Effector CD4-positive, alpha-beta T cell (primary cell): Measurements from ENCODE around the gene NTSR1.
"Not testable (repeated sequence)": the region's sequence is repeated elsewhere in the genome, so short reads cannot be mapped to it uniquely, and the experiment has no call there.

Experiments used
- DNase-seq: peaks from one replicate; pipeline ENCODE4 v3.0.0-alpha.2; 2020

Gene NTSR1

DNA sequence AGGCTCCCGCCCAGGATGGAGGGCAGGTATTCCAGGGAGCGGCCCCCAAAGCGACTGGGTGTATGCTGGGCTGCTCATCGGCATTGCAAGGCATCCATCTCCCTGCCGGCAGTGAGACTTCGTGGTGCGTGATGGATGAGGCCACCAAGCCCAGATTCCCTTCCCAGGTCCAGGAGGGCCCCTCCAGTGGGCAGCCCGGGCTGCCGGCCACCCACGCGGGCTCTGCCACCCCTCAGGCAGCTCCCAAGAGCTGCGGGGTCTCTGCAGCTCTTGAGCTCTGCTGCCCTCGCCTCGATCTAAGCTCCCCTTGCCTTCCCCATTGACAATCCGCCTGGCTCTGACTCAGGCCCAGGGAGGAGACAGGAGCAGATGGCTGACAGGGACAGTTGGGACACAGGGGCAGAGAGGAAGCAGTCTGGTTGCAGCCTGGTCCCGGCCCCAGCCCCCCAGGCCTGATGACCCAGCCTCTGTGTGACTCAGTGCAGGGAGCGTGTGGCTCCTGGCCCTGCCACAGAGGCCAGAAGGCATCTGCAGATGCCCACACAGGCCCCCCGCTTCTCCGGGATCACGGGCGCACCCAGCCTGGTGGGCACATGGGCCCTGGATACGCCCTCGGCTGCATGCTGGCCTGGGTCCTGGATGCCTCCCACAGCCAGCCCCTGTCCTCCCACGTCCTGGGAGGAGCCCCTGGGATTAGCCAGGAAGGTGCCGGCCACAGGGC, 33.3 kb upstream of the NTSR1 start:
- no peak for DNase-seq

DNA sequence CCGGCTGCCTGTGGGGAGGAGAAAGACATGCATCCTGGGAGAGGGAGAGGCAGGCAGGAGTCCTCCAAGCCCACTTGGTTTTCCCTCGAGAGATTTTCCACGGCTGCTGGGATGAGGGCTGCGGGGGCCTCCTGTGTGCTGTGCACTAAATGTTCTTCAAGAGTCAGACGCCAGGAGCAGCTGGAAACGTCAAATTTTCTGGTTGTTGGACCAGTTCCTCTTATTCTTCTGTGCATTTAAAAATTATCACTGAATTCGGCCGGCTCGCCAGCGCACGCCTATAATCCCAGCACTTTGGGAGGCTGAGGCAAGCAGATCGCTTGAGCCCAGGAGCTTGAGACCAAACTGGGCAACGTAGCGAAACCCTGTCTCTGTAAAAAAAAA, 32.8 kb upstream of the NTSR1 start:
- DNase-seq = no peak

DNA sequence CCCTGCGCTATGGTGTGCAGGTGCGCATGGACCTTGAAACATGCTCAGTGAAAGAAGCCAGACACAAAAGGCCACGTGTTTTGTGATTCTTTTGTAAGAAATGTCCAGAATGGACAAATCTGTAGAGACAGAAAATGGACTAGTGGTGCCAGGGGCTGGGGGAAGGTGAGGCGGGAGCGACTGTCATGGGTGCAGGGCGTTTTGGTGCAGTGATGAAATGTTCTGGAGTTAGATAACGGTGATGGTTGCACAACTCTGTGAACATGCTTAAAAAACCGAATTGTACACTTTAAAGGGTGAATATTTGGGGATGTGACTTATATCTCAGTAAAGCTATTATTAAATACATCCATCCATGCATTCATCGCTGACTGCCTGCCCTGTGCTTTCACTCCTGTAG, 31.7 kb upstream of the NTSR1 start:
- no peak for DNase-seq

DNA sequence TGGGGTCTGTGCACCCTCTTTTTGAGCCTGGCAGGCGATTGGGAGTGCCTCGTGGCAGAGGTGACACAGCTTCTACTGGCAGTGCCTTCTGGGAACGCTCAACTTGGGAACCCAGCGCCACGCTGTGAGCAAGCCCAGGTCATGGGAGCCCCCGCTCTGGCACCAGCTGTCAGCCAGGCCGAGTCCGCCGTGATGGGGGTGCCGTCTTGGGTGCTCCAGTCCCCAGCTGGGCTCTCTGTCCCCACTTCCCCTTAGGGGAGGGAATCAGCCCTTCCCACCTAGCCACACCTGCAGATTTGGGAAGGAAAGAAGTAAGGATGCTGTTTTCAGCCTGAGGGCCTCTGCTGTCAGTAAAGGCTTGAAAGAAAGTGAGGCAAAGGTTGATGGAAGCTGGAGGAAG, 31.0 kb upstream of the NTSR1 start:
- no peak for DNase-seq

DNA sequence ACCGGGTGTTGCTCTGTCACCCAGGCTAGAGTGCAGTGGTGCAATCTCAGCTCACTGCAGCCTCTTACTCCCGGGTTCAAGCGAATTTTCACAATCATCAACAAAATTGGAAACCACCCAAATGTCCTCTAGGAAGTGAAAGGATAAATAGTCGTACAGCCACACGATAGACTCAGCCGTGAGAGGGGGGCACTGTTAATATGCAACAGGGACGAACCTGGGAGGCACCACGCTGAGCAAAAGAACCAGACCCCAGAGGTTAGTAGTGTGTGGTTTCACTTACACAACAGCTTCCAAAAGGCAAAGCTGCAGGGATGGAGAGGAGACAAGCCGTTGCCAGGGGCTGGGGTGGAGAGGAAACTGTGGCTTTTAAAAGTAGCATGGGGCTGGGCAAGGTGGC, 30.1 kb upstream of the NTSR1 start:
- no peak for DNase-seq

DNA sequence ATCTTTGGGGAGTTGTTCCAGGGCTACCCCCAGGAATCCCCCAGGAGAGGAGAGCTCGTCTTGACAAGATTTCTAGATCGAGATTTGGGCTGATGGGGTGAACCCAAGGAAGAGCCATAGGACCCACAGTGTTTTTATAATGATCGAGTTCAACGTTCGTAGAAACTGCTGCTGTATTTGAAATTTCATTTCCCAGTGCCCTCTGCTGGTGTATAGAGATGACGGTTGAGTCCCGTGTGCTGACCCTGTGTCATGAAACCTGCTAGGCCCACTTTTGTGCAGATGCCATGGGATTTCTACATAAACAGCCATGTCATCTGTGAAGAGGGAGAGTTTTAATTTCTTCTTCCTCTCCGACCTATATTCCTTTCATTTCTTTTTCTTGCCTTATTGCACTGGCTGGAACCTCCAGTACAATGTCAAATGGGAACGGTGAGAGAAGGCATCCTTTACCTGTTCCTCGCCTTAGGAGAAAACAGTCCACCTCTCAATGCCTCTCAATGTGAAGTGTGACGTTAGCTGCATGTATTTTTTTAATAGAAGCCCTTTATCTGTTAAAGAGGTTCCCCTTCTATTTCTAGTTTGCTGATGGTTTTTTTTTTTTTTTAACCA, 28.6 kb upstream of the NTSR1 start:
- no peak for DNase-seq

DNA sequence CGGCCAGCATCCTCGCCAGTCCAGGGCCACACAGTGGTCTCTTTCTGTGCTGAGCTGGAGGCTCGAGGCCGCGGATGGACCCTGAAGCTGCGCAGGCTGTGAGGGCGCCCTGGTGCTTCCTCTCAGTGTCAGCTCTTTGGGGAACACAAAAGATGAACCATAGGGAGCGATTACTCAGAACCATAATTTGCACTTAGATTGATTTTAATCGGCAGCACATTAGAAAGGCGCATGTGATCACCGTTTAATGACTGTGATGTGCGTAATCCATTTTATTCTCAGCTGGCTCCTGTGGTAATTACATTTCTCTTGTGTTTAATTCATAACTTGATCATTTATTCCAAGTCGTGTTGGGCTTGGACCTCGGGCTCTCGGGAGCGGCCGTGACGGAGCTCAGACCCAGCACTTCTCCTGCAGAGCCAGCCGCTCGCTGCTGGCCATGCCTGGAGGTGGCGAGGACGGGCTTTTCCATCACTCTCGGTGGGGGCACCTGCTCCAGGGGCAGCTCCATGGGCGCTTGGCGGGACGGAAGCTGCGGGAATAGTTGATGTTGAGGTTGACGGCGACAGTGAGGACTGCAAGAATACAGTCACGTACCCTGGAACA, 25.6 kb upstream of the NTSR1 start:
- DNase-seq = no peak

DNA sequence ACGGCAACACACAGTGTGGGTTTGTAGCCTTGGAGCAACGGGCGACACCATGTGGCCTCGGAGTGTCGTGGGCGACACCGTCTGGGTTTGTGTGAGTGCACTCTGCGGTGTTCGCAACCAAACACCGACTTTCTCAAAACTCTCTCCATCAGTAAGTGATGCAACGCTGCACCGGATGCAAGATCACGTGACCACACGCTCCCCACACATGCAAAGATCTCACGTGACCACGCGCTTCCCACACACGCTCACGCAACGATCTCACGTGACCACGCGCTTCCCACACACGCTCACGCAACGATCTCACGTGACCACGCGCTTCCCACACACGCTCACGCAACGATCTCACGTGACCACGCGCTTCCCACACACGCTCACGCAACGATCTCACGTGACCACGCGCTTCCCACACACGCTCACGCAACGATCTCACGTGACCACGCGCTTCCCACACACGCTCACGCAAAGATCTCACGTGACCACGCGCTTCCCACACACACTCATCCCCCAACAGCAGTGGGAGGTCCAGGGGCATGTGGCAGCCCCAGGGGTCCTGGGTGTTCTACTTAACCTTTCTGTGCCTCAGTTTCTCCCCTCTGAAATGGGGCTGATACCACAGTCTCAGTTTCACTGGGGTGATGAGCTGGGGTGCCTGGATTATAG, 24.8 kb upstream of the NTSR1 start:
- not testable (repeated sequence) for DNase-seq

DNA sequence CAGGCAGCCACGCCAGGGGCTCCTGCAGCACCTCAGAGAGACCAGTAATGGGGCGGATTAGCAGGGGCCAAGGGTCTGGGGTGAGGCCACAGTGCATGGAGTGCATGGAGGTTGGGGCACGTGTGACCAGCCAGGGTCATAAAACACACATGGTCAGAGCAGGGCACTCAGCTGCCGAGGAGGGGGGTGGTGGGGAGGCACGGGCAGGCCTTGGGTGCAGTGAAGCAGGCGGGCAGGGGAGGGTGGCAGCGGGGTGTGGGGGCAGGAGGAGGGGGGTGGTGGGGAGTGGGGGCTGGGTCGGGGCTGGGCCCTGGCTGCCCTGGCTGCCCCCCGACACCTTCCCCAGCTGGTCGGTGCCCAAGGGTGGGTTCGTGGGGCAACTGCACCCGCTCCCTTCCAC, 23.7 kb upstream of the NTSR1 start:
- no peak for DNase-seq

DNA sequence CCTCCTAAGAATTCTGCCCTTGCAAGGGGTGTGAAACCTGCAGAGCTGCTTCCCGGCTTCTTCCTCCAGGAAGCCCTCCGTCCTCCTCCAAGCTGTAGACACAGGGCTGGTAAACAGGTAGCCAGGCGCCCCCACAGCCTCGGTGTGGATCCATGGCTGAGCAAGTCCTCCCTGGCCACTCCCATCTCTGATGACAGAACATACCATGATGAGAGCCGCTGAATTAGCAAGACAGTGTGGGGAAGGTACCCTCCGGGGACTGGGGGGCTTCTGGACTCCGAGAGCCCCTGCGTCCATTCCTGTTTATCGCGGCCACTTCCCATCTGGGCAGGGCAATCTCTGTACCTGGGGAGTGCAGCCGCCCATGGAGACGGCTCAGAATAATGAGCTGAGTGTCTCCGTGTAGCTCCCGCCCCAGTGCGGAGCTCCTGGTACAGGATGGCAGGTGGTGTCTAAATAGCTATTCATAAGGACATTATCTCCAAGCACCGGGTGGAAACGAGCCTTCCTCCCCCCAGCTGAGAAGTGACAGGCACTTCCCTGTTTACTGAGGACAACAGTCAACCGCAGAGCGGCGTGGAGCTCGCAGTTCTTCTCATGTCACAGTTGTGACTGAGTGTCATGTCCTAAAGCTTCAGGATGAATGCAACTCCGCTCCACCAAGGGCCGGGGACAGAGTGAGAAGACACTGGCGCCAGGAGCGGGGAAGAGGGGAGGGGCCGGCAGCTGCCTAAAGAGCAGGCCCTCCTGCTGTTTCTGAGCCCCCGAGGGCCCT, 22.7 kb upstream of the NTSR1 start:
- DNase-seq = no peak

DNA sequence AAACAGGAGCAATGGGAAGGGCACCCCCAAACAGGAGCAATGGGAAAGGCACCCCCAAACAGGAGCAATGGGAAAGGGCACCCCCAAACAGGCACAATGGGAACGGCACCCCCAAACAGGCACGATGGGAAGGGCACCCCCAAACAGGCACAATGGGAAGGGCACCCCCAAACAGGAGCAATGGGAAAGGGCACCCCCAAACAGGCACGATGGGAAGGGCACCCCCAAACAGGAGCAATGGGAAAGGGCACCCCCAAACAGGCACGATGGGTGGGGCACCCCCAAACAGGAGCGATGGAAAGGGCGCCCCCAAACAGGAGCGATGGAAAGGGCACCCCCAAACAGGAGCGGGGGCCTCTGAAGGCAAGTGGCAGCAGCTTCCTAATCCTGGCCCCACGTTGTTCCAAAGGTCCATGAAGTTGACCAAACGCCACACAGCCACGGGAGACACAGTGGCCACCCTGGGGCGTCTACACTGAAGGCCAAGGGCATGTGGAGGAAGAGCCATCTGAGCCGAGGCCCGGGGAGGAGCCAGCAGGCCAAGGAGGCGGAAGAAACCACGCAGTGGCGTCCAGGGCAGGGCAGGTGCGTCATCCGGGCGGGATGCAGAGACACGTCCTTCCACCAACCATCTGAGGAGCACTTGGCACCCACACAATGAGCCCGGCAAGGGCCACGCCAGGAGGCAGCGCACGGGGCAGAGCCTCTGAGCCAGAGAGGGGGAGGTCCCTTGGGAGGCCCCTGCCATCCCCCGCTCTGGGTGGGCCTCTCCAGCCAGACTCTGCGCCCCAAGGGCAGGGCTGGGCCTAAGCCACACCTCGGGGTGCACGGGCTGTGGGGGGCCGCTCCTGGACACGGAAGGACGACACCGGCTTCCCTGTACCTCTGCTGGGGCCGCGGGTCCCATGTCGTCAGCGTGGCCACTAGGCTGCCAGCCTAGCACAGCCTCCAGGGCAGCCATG, 21.5 kb upstream of the NTSR1 start:
- no peak for DNase-seq

DNA sequence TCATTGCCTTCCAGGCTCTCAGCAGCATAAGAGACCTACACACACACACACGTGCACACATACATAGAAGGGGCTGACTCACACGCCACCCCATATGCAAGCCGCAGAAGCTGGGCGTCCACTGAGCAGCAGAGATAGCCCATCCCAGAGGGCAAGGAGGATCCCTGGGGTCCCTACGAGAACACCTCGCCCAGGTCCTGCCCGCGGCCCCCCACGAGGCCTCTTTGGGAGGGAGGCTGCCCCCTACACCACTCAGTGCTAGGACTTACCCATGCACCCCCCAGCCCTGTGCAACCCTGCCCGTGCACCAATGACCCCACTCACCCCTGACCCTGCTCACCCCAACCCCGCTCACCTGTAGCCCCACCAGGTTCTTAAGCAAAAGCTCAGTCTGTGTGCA, 20.6 kb upstream of the NTSR1 start:
- DNase-seq = no peak

DNA sequence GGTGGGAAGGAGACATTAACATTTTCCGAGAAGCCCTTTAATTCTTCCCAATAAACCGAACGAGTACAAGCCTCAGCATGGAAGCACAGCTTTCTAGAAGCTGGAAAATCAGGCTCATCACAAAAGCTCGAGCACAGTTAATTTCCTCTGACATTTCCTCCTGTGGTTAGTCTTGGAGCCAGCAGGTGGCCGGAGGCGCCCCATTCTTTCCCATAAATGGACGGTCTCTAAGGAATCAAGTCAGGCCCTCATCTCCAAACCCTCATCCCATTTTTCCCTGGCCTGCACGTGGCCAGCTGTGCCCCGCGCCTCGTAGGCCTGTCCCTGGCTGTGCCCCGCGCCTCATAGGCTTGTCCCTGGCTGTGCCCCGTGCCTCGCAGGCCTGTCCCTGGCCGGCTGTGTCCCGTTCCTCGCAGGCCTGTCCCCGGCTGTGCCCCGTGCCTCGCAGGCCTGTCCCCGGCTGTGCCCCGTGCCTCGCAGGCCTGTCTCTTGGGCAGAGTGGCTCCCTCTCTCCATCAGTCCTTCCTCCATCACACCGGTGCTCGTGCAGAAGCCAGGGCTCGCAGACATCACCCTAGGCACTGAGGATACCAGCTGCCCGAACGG, 19.7 kb upstream of the NTSR1 start:
- no peak for DNase-seq

DNA sequence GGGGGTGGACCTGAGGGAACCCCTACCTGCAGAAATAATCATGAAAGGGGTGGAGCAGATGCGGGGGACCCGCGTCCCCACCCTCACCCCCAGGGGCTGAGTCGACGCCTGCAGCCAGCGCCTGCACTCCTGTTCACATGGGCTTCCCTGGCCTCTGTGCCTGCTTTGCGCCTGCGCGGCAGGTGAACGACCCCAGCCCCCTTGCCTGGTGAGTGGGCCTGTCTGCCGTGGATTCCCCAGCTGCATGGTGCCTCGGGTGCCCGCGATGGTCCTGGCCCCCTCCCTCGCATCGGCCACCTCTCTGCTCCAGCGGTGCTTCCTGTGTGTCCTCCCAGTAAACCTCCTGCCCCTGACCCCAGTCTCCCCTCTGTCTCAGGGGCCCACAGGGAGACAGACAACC, 18.8 kb upstream of the NTSR1 start:
- no peak for DNase-seq

DNA sequence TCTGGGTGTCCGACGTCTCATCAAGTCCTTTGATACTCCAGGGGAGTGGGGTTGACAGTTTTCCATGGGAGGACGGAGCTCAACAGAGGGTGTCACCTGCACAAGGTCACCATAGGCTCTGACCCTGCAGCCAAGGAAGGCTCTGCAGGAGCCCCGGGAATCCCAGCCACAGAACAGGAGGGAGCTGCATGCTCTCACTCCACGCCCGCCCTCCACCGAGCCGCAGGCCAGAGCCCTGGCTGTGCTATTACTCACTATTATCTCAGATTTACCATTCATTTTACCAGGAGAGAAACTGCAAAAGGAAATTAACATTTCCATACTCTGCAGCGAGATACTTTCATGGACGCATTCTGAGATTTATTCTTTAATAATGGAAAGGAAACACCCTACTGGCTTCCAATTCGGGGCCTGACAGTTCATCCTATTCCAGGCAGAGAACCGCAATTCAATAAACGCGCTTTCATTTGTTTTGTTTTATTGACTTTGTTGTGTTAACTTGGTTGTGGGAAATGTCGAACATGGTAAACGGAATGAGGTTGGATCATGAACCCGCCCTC, 18.3 kb upstream of the NTSR1 start:
- no peak for DNase-seq

DNA sequence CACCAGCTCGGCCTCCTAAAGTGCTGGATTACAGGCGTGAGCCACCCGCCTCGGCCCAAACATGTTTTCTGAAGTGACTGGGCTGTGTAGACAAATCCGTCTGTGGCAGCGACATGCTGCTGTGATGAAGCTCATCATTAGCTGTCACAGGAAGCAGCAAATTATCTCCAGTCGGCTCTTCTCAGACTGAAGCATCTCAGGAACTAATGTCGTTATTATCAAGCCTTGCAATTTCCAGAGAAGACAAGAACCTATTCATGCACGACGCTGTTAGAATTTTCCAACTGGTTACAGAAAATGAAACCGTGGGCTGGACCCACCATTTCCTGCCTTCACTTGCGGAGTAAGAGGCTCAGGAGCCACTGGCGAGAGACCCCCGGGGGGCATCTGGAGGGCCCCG, 17.1 kb upstream of the NTSR1 start:
- no peak for DNase-seq

DNA sequence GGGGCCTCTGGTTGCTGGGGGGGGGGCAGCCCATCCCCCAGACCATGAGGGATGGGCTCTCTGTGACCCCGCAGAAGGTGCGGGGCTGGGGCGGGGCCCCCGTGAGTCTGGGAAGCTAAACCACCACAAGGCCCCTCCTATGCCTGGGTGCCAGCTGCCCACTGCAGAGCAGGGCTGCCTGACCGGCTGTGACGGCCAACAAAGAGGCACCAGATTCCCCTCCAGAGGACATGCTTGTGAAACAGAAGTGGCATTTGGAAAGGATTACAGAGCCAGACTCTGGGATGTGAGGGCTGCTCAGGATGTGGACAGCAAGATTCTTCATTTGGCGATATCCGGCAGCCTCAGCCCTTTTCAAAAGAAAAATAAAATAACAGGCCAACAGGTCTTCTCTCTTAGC, 16.5 kb upstream of the NTSR1 start:
- DNase-seq = no peak

DNA sequence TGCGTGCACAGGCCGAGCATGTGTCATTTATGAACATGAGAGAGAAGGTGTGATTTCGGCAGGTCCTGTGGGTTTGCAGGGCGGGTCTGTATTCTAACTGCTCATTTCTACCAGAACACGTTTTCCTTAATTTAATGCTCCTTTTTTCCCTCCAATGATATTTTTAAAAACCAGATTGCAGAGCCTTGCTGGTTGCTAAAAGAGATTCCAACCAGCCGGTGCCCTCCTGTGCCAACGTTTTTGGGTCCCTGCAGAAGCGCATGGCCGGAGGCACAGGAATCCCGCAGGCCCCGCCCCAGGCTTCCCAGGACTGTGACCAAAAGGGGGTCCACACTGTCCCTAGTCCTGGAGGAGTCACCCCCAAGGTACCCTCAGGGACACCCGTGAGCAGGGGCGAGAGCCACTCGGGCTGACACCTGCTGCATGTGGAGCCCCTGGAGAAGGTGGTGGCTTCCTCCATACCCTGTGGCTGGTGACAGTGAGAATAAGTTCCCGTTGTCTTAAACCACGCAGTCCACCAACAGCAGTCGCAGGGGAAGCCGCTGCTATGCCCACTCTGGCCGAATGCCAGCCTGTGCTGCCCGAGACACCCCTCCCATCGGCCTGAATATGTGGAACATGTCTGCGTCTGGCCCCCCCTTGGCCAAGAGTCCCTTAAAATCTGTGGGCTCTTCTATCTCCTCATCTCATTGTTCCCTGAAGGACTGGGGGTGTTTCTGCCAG, 15.7 kb upstream of the NTSR1 start:
- DNase-seq = no peak

DNA sequence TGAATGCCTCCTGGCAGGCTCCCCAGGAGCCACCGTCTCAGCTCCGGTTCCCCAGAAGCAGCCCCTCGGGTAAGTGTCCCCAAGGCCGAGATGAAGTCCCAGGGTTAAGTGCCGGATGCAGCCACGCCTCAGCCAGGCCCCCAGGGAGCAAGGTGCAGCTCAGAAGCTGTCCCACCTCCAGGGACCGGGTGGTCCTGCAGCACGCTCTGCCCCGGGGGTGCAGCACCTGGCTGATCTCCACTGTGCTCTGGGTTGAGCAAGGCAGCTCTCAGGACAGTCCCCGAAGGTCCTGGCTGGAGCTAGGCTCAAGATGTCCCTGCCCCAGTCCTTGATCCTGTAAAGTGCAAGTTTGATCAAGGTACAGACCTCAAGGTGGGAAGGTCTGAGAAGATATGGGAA, 15.1 kb upstream of the NTSR1 start:
- DNase-seq = no peak

DNA sequence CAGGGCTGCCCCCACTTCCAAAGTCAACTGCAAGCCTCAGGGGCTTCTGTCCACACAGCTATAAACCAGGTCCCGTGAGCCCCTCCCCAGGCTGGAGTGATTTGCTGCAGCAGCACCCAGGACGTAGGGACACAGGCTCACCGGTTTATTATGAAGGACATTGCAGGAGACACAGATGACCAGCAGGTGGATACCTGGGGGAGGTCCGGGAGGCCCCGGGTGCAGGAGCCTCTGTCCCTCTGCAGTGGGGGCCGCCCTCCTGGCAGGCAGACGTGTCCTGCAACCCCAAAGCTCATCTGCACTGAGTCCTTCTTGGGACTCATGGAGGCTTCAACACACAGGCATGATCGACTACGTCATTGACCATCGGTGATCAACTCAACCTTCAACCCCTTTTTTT, 14.5 kb upstream of the NTSR1 start:
- no peak for DNase-seq

DNA sequence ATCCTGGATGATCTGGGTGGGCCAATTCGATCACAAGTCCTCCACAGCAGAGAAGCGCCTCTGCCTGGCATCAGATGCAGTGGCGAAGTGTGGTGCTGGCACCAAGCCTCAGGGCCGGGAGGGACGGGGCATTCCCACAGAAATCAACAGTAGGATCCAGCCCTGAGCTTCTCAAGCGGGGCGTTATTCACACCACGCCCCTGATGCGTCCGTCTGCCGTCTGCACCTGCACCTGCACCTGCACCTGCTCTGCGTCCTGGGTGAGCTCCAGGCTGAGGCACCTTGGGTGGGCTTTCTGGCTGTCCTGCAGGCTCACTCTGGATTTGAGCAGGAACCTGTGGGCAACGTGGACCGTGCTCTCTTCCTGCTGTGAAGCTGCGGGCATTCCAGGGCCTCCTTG, 13.8 kb upstream of the NTSR1 start:
- no peak for DNase-seq
